Measurements from ENCODE around the gene VAPA.
A peak's percentile ranks its signal among the peaks of the same experiment; 100 is the strongest.

The VAPA gene, protein sequence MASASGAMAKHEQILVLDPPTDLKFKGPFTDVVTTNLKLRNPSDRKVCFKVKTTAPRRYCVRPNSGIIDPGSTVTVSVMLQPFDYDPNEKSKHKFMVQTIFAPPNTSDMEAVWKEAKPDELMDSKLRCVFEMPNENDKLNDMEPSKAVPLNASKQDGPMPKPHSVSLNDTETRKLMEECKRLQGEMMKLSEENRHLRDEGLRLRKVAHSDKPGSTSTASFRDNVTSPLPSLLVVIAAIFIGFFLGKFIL

DNA sequence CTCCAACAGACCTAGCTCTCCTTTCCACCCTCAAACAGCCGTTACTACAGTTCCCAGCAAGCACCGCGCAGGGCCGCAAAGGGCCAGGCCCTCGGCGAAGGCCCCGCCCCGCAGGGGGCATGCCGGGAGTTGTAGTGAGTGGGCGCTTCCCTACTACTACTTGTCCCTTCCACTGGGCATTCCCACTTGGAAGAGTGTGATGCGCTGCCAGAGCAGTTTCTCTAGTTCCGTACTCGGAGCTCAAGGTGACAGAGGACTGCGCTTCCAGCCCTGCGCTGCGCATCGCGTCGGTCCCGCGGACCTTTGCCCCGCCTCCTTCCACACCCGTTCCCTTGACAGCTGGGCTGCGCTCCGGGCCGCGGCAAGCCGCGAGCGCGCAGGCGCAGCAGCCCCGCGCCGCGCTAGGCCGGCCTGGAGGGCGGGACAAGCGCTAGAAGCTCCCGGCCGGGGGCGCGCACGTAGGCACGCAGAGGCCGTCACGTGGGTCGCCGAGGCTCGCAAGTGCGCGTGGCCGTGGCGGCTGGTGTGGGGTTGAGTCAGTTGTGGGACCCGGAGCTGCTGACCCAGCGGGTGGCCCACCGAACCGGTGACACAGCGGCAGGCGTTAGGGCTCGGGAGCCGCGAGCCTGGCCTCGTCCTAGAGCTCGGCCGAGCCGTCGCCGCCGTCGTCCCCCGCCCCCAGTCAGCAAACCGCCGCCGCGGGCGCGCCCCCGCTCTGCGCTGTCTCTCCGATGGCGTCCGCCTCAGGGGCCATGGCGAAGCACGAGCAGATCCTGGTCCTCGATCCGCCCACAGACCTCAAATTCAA is at the start of gene VAPA:
Gene VAPA (plus strand): TSS at position 491 of the 808 bp plus-strand sequence. CDS start 241 bp downstream, at position 732.
- peak; percentile 86 to 91 (median 89) for DNase-seq

DNA sequence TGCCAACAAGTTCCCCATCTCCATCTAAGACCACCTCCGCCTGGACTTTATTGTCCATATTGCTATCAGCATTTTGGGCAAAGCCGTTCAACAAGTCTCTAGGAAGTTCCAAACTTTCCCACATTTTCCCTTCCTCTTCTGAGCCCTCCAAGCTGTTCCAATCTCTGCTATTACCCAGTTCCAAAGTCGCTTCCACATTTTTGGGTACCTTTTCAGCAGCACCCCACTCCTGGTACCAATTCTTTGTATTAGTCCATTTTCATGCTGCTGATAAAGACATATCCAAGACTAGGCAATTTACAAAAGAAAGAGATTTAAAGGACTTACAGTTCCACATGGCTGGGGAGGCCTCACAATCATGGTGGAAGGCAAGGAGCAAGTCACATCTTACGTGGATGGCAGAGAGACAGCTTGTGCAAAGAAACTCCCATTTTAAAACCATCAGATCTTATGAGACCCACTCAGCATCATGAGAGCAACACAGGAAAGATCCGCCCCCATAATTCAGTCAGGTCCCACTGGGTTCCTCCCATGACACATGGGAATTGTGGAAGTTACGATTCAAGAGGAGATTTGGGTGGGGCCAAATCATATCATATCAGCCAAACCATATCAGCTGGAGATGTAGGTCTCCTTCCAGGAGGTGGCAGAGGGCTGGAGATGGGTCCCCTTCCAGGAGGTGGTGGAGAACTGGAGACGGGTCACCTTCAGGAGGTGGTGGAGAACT is 47.9 kb upstream of the VAPA start:
- DNase-seq: no peak

DNA sequence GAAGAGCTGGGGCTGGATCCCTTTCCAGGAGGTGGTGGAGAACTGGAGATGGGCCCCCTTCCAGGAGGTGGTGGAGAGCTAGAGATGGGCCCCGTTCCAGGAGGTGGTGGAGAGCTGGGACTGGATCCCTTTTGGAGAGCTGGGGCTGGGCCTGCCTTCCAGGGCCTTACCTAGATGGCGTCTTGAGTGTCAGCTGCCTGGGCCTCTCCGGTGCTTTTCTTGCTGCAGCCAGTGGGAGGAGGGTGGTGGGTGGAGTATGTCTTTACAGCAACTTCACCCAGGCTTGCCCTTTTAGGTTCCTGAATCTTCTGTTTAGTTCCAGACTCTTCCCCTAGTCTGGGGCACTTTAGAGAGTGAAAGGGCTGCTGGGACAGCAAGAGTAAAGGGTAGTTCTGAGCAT is 47.2 kb upstream of the VAPA start:
- no peak for DNase-seq

DNA sequence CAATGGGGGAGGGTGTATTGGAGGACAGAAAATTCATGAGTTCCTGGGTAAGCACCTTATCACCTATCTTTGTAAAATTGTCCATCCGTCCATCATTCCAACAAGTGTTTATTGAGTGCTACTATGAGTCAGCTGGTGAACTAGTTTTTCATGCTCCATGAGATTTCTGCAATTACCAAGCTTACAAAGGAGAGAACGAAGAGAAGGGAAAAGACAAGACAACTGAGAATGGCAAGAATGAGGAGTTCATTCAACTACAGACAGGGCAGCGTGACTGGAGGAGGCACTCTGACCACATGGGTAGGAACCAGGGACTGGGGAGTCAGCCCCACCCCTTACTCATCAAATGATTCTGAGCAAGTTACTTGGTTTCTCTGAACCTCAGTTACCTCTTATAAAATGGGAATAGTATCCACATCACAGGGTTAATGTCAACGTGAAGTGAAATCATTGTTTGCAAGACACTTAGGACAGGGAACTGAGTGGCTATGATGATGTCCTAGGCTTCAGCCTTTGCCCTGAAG is 46.7 kb upstream of the VAPA start:
- no peak for DNase-seq

DNA sequence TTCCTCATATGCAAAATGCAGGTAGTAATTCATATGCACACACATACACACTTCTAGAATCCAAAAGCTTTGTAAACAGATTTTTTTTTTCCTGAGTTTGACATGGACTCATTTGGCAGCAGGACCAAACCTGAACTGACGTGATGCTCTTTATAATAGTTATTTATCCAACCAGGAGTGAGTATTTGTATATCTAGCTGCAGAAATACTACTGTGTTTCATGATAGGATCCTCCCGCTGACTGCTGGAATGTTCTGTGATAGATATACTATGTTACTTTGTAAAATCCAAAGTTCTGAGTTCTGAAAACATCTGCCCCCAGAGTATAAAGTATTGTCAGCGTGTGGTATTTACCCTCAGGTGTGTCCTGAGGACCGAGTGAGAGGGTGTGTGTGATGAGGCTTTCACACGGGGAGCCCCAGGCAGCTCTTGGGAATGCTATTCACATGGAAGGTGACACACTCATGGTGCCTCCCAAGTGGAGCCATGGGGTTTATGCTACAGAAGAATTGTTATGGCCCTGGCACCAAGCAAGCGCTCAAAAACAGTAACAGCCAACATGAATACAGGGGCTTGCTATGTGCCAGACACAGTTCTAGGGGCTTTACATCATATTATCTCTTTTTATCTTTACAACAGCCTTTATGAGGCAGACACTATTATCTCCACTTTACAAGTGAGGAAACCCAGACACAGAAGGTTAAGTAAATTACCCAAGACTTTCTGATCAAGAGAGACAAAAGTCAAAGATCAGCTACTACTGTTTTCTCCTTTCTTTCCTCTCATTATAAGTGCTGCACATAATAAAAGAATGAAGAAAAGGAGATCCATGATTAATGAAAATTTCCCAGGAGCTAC is 44.7 kb upstream of the VAPA start:
- no peak for DNase-seq

DNA sequence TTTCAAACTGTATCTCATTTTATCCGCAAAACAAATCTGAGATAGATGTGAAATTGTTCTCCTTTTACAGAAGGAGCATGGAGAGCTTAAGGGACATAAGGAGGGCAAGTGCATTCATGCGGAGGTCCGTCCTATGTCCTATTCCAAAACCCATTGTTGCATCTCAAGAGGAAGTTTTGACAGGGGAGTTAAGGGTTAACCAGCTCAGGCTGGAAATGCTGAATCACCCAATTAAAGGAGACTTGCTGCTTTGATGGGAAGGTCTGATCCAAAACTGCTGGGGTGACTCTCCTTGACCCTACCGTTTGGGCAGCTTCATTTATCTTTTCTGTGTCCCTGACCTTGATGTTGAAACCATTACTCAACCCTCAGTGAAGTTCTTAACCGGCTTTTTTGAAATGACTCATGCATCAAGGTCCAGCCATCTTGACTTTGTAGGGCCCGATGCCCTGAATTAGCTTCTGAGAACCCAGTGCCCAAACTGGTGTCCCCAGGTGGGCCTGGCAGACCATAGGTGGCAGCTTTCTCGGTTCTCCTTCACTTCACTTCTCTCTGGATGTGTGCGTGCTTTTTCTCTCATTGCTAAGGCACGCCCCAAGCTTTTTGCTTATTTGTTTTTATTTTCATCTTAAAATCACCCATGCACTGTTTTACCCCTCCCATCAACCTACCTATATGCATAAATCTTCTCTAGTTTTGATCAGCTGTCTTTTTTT is 43.9 kb upstream of the VAPA start:
- no peak for DNase-seq

DNA sequence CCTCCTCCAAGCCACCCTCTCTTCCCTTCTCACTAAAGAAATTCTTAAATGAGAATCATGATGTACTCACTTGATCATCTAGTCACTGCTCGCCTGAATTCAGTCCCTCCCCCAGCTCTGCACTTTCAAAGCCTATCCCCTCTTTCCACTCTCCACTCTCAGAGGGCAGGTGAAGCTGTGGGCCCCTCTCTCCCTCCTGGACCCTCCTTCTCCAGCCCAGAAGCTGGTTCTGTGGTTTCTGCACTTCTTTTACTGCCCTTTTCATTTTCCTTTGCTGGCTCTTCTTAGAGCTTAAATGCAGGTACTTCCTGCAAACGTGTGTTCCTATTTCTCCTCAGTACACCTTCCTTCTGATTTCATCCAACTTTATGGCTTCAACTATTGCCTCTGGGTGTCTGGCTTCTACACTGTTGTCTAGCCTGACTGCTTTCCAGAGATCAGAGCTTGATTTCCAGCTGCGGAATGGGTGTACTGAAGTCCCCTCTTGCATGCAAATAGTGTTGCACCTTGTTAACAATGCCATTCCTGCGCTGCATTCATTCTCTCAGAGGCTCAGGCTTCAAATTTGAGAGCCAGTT is 43.3 kb upstream of the VAPA start:
- DNase-seq: no peak

DNA sequence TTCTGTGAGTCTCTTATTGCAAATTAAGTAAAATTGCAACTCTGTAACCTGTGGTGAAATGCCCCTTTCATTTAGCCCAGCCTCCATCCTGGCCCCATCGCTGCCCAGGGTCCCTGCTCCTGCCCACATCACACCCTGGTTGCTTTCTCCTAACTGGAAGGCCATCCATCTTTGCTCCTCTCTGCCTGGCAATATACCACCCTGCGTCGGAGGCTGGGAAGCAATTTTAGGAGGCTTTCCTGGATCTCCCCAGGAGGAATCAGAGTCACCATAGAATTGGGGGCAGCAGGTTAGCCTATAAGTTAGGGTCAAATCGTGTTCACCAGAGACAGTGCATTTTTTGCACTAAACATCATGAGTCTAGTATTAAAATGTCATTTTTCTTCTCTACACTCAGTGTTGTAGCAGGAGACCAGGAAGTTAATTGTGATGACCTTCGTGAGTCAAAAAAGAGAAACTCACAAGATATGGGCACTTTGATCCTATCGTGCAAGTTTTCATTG is 42.5 kb upstream of the VAPA start:
- DNase-seq: no peak

DNA sequence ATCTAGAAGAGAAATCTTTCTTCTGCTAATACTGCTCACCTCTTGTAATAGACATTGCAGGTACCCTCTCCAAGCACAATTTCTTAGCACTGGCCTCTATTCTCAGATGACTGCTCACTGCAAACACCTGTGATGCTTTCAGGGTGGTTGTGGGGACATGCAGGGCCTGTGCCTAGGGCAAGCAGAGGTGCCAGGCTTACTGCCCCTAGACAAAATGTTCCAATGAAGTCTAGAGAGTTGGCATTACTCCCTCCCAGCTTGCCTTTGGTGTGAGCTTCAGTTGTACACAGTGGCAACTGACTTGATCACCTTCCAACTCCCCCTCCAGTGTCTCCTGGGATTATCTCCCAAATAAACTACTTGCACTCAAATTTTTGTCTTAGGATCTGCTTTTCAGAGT is 41.0 kb upstream of the VAPA start:
- DNase-seq: no peak

DNA sequence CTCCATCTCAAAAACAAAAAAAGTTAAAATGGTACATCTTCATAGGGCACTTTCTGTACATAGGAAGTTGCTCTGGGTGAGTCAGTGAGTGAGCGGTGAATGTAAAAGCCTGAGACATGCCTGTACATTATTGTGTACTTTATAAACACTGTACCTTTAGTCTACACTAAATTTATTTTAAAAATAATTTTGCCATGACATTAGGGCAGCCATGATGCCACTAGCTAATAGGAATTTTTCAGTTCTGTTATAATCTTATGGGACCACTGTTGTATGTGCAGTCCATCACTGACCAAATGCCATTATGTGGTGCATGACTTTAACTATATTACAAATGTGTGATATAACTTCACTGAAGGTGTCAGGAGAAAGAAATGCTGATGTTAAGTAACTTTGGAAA is 39.1 kb upstream of the VAPA start:
- no peak for DNase-seq

DNA sequence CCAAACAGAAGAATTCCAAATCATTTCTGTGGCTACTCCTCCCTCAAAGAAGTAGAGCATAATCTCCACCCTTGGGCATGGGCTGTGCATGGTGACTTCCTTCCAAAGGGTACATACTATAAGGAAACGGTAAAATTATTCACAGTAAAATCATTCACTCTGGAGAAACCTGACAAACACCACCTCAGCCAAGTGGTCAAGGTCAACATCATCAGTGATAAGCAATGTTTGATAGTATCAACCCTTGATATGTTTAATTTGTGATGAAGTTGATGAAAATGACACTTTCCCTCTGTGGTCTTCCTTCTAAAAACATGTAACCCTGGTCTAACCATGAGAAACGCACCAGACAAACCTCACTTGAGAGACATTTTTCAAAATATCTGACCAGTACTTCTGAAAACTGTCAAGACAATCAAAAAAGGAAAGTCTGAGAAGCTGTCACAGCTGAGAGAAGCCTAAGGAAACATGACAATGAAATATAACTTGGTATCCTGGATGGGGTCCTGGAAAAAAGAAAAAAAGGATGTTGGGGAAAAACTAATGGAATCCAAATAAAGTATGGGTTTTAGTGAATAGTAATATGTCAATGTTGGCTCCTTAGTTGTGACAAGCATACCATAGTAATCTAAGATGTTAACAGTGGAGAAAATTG is 37.5 kb upstream of the VAPA start:
- DNase-seq: no peak

DNA sequence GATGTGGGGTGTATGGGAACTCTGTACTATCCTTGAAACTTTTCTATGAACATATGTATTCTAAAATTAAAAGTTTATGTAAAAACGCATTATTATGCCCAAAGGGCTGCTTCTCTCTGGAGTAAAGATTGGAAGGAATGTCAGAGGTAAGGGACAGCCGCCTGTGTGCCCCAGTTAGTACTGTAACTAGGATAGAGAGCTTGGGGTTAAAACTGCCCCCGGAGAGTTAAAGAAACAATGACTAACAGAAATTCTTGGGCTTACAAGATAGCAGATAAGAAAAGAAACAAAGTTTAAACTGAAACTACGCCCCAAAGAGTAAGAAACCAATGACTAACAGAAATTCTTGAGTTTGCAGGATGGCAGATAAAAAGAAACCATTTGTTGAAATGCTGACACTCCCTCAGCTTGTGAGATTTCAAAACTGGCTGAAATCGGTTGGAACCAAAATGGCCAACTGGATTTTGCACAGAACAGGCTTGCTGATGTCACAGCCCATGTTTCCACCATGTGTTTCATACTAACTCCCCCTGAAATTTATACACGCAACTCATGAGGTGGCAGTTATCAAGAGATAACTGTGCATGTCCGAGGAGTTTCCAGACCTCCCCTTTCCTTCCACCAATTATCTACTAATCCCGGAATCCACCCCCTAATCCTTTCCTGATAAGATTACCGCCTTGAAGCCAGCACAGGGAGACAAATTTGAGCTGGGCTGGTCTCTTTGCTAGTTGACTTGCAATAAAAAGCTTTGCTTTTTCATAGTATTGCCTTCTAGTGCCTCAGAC is 36.8 kb upstream of the VAPA start:
- DNase-seq: no peak

DNA sequence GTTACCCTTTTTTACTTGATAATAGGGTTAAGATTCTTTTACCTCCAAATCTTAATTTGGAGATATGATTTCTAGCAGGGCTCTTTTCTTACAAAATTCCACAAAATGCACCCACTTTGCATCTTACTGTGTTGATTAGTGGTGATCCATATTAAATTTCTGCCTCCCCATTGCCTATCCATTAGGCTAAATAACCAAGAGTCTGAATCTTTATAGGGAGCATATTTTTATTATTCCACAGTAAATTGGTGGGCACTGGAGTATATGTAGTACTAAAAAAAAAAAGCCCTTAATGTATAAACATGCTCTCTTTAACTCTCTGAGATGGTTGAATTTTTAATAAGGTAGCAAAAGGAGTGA is 36.2 kb upstream of the VAPA start:
- DNase-seq: no peak

DNA sequence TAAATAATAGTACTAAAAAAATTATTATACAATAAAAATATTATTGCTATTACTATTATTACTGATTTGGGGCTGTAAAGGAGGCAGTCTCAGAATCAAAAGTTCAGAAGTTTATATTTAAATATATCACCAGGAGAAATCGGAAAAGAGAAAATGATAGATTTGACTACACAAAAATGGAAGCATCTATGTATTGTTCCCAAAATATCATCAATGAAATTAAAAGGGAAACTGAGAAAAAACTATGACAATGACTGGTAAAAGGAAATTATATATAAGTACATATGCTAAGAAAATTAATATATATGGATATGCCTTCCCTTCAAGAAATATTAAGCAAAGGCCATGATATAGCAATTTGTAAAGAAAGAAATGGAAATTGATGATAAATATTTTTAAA is 35.7 kb upstream of the VAPA start:
- no peak for DNase-seq

DNA sequence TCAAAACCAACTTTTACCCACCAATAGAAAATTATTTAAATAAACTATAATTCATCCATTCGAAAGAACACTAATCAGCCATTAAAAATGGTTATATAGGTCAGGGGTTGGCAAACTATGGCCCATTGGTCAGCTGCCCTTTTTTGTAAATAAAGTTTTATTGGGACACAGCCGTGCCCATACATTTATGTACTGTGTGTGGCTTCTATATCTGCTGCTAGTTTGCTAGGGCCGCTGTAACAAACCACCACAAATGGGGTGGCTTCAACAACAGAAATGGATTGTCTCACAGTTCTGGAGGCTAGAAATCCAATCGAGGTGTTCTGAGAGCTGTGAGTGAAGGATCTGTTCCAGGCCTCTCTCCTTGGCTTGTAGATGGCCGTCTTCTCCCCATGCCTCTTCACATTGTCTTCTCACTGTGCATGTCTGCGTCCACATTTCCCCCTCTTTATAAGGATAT is 35.0 kb upstream of the VAPA start:
- DNase-seq: no peak

DNA sequence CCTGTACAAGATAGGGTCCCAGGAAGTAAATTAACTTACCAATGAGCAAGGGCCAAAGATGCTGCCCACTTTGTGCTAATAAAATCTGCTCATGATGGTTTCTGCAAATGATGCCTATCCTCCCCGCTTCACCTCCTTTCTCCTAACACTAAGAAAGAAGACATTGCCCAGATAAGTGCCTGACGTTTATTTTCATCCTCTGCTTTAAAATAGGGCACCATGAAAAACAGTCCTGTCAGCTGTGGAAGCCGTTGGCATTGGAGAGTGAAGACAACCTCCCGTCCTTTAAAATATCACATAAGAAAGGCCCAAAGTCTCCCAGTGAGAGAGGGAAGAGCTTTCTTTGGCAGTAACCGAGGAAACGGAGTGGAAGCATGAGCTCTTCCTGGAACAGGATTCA is 29.7 kb upstream of the VAPA start:
- DNase-seq: no peak

DNA sequence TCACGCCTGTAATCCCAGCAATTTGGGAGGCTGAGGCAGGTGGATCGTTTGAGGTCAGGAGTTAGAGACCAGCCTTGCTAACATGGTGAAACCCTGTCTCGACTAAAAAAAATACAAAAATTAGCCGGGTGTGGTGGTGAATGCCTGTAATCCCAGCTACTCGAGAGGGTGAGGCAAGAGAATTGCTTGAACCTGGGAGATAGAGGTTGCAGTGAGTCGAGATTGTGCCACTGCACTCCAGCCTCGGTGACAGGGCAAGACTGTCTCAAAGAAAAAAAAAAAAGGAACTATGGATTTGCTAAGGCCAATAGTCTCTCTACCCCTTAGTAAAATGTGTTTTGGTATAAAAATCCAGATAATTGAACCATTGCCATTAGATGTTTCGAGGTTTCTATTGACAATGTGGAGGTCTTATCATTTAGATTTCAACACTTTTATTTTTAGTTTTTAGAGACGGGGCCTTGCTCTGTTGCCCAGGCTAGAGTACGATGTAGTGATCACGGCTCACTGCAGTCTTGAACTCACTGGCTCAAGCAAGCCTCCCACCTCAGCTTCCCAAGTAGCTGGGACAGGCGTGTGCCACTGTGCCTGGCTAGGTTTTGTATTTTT is 29.2 kb upstream of the VAPA start:
- DNase-seq: no peak

DNA sequence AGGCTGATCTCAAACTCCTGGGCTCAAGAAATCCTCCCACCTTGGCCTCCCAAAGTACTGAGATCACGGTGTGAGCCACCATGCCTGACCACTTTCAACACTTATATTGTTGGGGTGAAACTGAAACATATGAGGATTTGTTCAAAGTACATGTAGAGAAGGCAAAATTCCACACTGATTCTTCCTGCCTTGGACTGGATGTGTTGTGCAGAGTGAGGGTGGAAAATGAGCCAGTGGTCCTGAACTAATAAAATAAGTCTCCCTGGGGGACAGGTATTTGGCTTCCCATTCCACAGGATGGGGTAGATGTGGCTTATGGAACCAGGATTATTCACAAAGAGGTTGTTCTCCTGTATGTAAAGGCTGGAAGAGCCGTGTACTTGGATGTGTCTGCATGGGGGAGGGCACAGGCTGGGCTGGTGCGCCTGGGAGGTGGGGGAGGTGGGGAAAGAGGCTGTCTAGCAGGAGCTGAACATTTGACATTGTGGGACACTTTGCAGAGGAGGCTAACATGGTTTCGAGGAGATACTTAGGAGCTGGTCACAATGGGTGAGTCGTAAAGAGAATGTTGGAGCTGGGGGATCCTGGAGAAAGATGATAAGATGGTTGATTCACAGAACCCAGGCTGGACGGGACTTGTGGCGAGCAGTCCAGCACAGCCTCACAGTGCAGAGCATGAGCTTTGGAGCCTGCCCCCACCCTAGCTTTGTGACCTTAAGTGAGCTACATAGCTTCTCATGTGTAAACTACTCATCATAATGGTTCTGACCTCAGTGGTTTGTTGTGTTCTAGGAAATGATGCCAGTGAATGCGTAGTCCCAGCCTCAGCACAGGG is 28.4 kb upstream of the VAPA start, which contains the start of gene TXNDC2:
Gene TXNDC2 (plus strand): TSS at position 804 of the 835 bp plus-strand sequence. CDS start 708 bp downstream, outside the sequence.
- no peak for DNase-seq

DNA sequence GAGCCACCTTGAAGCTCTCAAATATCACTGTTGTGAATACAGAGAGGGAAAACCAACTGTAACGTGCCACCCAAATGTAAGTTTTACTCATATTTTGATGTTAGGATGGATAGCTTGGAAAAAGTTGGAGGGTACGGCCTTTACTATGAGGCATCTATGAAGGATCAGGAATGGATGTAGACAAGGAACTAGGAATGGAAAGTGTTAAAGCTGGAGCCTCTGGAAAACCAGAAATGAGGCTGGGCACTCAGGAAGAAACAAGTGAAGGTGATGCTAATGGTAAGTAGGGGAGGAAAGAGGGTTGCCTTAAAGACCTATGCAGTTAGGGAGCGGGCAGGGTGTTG is 27.8 kb upstream of the VAPA start:
- DNase-seq: no peak

Data from activated CD4-positive, CD25-positive, alpha-beta regulatory T cell (primary cell).